GM15510 (cell line): ENCODE results near the gene PGA4.
"Not testable (repeated sequence)": the region's sequence is repeated elsewhere in the genome, so short reads cannot be mapped to it uniquely, and the experiment has no call there.

ENCODE experiments used
- POLR2A ChIP-seq: IDR thresholded peaks from 3 replicates; pipeline ENCODE4 v1.6.1; 2011; ENCODE audit warnings: borderline replicate concordance; ENCODE audit not compliant: insufficient read length; ENCODE audit errors: extremely low read depth

PGA4 gene

GRCh38 chr11:61222047-61222446 is at the start of gene PGA4:
Gene PGA4 (plus strand): TSS chr11:61222347. CDS start chr11:61222401, 54 bp downstream.
- TF ChIP-seq POLR2A, result not testable (repeated sequence)

- TF ChIP-seq POLR2A, result no peak
These were observed 49.8 kb upstream of the PGA4 start for GRCh38 chr11:61172356-61172755.

GRCh38 chr11:61172888-61173287 is 49.3 kb upstream of the PGA4 start:
- no peak for TF ChIP-seq POLR2A

GRCh38 chr11:61173456-61173855 is 48.7 kb upstream of the PGA4 start:
- no peak for TF ChIP-seq POLR2A

GRCh38 chr11:61174273-61174672 is 47.9 kb upstream of the PGA4 start:
- TF ChIP-seq POLR2A, result no peak

GRCh38 chr11:61174949-61175348 is 47.2 kb upstream of the PGA4 start:
- no peak for TF ChIP-seq POLR2A

- TF ChIP-seq POLR2A, result no peak
These were observed 45.7 kb upstream of the PGA4 start for GRCh38 chr11:61176446-61176845.

- no peak for TF ChIP-seq POLR2A
These were observed 40.7 kb upstream of the PGA4 start for GRCh38 chr11:61181489-61181888.

- TF ChIP-seq POLR2A, result no peak
These were observed 38.5 kb upstream of the PGA4 start for GRCh38 chr11:61183645-61184044.

- TF ChIP-seq POLR2A, result no peak
These were observed 35.6 kb upstream of the PGA4 start for GRCh38 chr11:61186504-61186903.

- TF ChIP-seq POLR2A, result no peak
These were observed 34.5 kb upstream of the PGA4 start for GRCh38 chr11:61187505-61188130.

GRCh38 chr11:61189933-61190332 is 32.2 kb upstream of the PGA4 start:
- no peak for TF ChIP-seq POLR2A

- TF ChIP-seq POLR2A, result no peak
These were observed 28.6 kb upstream of the PGA4 start for GRCh38 chr11:61193596-61193995.

GRCh38 chr11:61194169-61194671 is 27.9 kb upstream of the PGA4 start:
- no peak for TF ChIP-seq POLR2A

- no peak for TF ChIP-seq POLR2A
These were observed 27.0 kb upstream of the PGA4 start for GRCh38 chr11:61194981-61195695.

GRCh38 chr11:61195719-61196118 is 26.4 kb upstream of the PGA4 start:
- no peak for TF ChIP-seq POLR2A
